H1 (cell line): ENCODE measurements around the gene BPHL. TPM values are rescaled to one million over a fixed set of nuclear protein-coding genes. Genes with fewer than 3 reads are reported as not detected.
A peak's percentile ranks its signal among the peaks of the same experiment; 100 is the strongest.

Experiments
- CTCF ChIA-PET: fragments of 300-600 bp; sonication (Branson Sonifier 250); formaldehyde crosslinking; loops from one replicate; lab custom pipeline; 2021; ENCODE audit not compliant: partially characterized antibody; lab: Charles Lee
- POLR2A ChIA-PET: fragments of 300-600 bp; sonication (Branson Sonifier 250); formaldehyde crosslinking; loops from one replicate; lab custom pipeline; 2021; ENCODE audit warnings: inconsistent platforms; ENCODE audit not compliant: partially characterized antibody; lab: Charles Lee
- DNase-seq, 2 experiments: peaks; one replicate each; pipeline versions ENCODE4 v3.0.0 to v3.0.0-alpha.2; 2010 to 2022; ENCODE audit warnings: low spot score in 2 of 2, low read depth in 1 of 2, mixed read lengths in 1 of 2
- FAIRE-seq: peaks from 2 replicates; lab custom pipeline; 2011; peaks lifted over from hg19 to GRCh38; lab: Jason Lieb, UNC
- H2AFZ ChIP-seq: 2 replicates; pipeline ENCODE4 v1.8.1; 2012; ENCODE audit warnings: low read length, inconsistent platforms
- H2AK5ac ChIP-seq: 2 replicates; pipeline ENCODE4 v1.6.1; 2013; ENCODE audit warnings: low read depth, low read length
- H2BK120ac ChIP-seq: replicated peaks from 2 replicates; pipeline ENCODE3; 2013; ENCODE audit warnings: low read depth, low read length, inconsistent platforms
- H2BK12ac ChIP-seq: 2 replicates; pipeline ENCODE4 v1.6.1; 2013; ENCODE audit warnings: low read depth, low read length
- H2BK15ac ChIP-seq: 2 replicates; pipeline ENCODE4 v1.6.1; 2013; ENCODE audit warnings: low read length
- H2BK20ac ChIP-seq: 2 replicates; pipeline ENCODE4 v1.6.1; 2013; ENCODE audit warnings: low read length
- H2BK5ac ChIP-seq: 2 replicates; pipeline ENCODE4 v1.6.1; 2013; ENCODE audit warnings: low read depth, low read length
- H3K14ac ChIP-seq: 2 replicates; pipeline ENCODE4 v1.6.1; 2013; ENCODE audit warnings: inconsistent platforms; ENCODE audit not compliant: insufficient read length
- H3K18ac ChIP-seq: 2 replicates; pipeline ENCODE4 v1.6.1; 2013; ENCODE audit warnings: low read length; ENCODE audit errors: extremely low read depth
- H3K23ac ChIP-seq: 2 replicates; pipeline ENCODE4 v1.6.1; 2013; ENCODE audit warnings: inconsistent platforms; ENCODE audit not compliant: insufficient read length
- H3K23me2 ChIP-seq: 2 replicates; pipeline ENCODE4 v1.6.1; 2013; ENCODE audit warnings: low read depth, low read length
- H3K27ac ChIP-seq: 2 replicates; pipeline ENCODE4 v1.6.1; 2011; ENCODE audit warnings: low read depth, low read length, inconsistent platforms
- H3K27me3 ChIP-seq, 4 experiments: replicated peaks in 1 of 4; 1 replicate in 1 of 4; 2 replicates in 3 of 4; pipeline versions ENCODE4 v1.6.1 to v1.8.1; 2011 to 2013; ENCODE audit warnings: low read length in 3 of 4, mild to moderate bottlenecking in 3 of 4, inconsistent platforms in 2 of 4, mixed read lengths in 2 of 4, moderate library complexity in 1 of 4; ENCODE audit not compliant: control insufficient read depth in 3 of 4, insufficient read depth in 3 of 4; ENCODE audit errors: extremely low read depth in 1 of 4
- H3K36me3 ChIP-seq, 4 experiments: 2 replicates each; pipeline versions ENCODE4 v1.6.1 to v1.8.1; 2011 to 2013; ENCODE audit warnings: mild to moderate bottlenecking in 4 of 4, low read length in 3 of 4, moderate library complexity in 2 of 4, control low read depth in 1 of 4, inconsistent platforms in 1 of 4; ENCODE audit not compliant: insufficient read depth in 4 of 4, control insufficient read depth in 2 of 4
- H3K4ac ChIP-seq: replicated peaks from 2 replicates; pipeline ENCODE3; 2013; ENCODE audit warnings: low read length, low read depth, mixed read lengths, inconsistent platforms; ENCODE audit not compliant: insufficient read length
- H3K4me1 ChIP-seq, 4 experiments: replicated peaks in 1 of 4; 1 replicate in 1 of 4; 2 replicates in 3 of 4; pipeline versions ENCODE4 v1.6.1 to v1.8.1; 2011 to 2013; ENCODE audit warnings: low read length in 3 of 4, inconsistent platforms in 2 of 4, mixed read lengths in 1 of 4; ENCODE audit not compliant: insufficient read depth in 4 of 4, control insufficient read depth in 3 of 4
- H3K4me2 ChIP-seq, 2 experiments: 2 replicates each; pipeline versions ENCODE4 v1.6.1 to v1.8.1; 2011 to 2013; ENCODE audit warnings: low read depth in 2 of 2, low read length in 2 of 2, control low read depth in 1 of 2, inconsistent platforms in 1 of 2, mild to moderate bottlenecking in 1 of 2; ENCODE audit not compliant: insufficient read depth in 1 of 2
- H3K4me3 ChIP-seq, 4 experiments: fragments of 200-600, 300-600 bp in 1 of 4; sonication (generic), shearing (Covaris generic), sonication (Bioruptor Twin) in 1 of 4; 2 replicates each; pipeline versions ENCODE4 v1.5.1 to v1.8.1; 2011 to 2016; ENCODE audit warnings: low read length in 4 of 4, low read depth in 3 of 4, control low read depth in 2 of 4, inconsistent platforms in 2 of 4, mild to moderate bottlenecking in 2 of 4, mixed read lengths in 1 of 4, moderate library complexity in 1 of 4; ENCODE audit not compliant: insufficient read depth in 2 of 4; ENCODE audit errors: extremely low read depth in 1 of 4
- H3K56ac ChIP-seq: replicated peaks from 2 replicates; pipeline ENCODE3; 2013; ENCODE audit warnings: low read depth, mild to moderate bottlenecking, mixed read lengths, low read length, inconsistent platforms; ENCODE audit not compliant: insufficient read length
- H3K79me1 ChIP-seq: 2 replicates; pipeline ENCODE4 v1.6.1; 2013; ENCODE audit warnings: low read depth, low read length, control low read depth
- H3K79me2 ChIP-seq, 2 experiments: 2 replicates each; pipeline versions ENCODE4 v1.6.1 to v1.8.1; 2012 to 2013; ENCODE audit warnings: low read length in 2 of 2, mild to moderate bottlenecking in 2 of 2, inconsistent platforms in 1 of 2; ENCODE audit not compliant: insufficient read depth in 2 of 2, control insufficient read depth in 1 of 2
- H3K9ac ChIP-seq, 4 experiments: replicated peaks in 1 of 4; 1 replicate in 1 of 4; 2 replicates in 3 of 4; pipeline versions ENCODE4 v1.6.1 to v1.8.1; 2011 to 2013; ENCODE audit warnings: low read depth in 3 of 4, low read length in 3 of 4, control low read depth in 2 of 4, mild to moderate bottlenecking in 2 of 4, moderate library complexity in 2 of 4, inconsistent platforms in 1 of 4; ENCODE audit errors: extremely low read depth in 1 of 4
- H3K9me3 ChIP-seq, 2 experiments: 2 replicates each; pipeline versions ENCODE4 v1.6.1 to v1.8.1; 2012 to 2013; ENCODE audit warnings: mild to moderate bottlenecking in 2 of 2, moderate library complexity in 2 of 2, control low read depth in 1 of 2, inconsistent platforms in 1 of 2, low read depth in 1 of 2, low read length in 1 of 2, mixed read lengths in 1 of 2; ENCODE audit not compliant: insufficient read depth in 2 of 2
- H4K20me1 ChIP-seq, 2 experiments: replicated peaks in 1 of 2; 2 replicates each; pipeline versions ENCODE3 to v1.8.1; 2011 to 2013; ENCODE audit warnings: inconsistent platforms in 2 of 2, low read length in 2 of 2, mild to moderate bottlenecking in 1 of 2; ENCODE audit not compliant: insufficient read depth in 2 of 2, control insufficient read depth in 1 of 2
- H4K5ac ChIP-seq: 2 replicates; pipeline ENCODE4 v1.6.1; 2013; ENCODE audit warnings: low read length, low read depth, mixed read lengths, inconsistent platforms; ENCODE audit not compliant: insufficient read length
- H4K8ac ChIP-seq: 2 replicates; pipeline ENCODE4 v1.8.0; 2013; ENCODE audit warnings: mild to moderate bottlenecking, moderate library complexity, low read length, inconsistent platforms; ENCODE audit not compliant: insufficient read depth; ENCODE audit errors: extremely low read depth
- H4K91ac ChIP-seq: replicated peaks from 2 replicates; pipeline ENCODE3; 2013; ENCODE audit warnings: low read length, mixed read lengths, inconsistent platforms; ENCODE audit not compliant: insufficient read length
- TAF7 ChIP-seq: optimal IDR thresholded peaks from 2 replicates; pipeline ENCODE3; 2011; ENCODE audit warnings: low read depth, mild to moderate bottlenecking, inconsistent platforms, low read length, moderate library complexity, borderline replicate concordance
- whole genome bisulfite sequencing, 2 experiments: shearing (Covaris generic) in 1 of 2; methylation state at CpG; one replicate each; pipeline versions ENCODE4 v1.1.6 to v1.1.7; 2013 to 2015; ENCODE audit warnings: low lambda C conversion rate in 2 of 2, mixed read lengths in 2 of 2, inconsistent platforms in 1 of 2, low coverage in 1 of 2, missing lambda C conversion rate in 1 of 2; ENCODE audit not compliant: insufficient replicate concordance in 2 of 2, insufficient coverage in 1 of 2, insufficient read length in 1 of 2; ENCODE audit errors: extremely low coverage in 1 of 2, missing lambda C conversion rate in 1 of 2; 5-methylcytosine and 5-hydroxymethylcytosine counted together
- polyA plus RNA-seq, 7 experiments: library from polyadenylated mRNA; depleted of rRNA in 3 of 7; stranded (reverse) in 5 of 7; unstranded in 2 of 7; fragments of >200 nt in 5 of 7; fragments of 200-250 nt in 2 of 7; gene quantifications; 1 replicate in 5 of 7; 2 replicates in 1 of 7; 4 replicates in 1 of 7; pipeline versions ENCODE4 v1.2.1 to v1.2.3, GENCODE V29; 2011 to 2013; ENCODE audit warnings: missing spikeins in 2 of 7, mixed read lengths in 2 of 7
- total RNA-seq: library from RNA; stranded (reverse); fragmentation: NEBNext Ultra II Directional; extraction: Animal tissue kit (Norgen Biotek cat#: 25700); gene quantifications from 2 replicates; pipeline ENCODE4 v1.2.1, GENCODE V29; 2021

The BPHL gene
- total and polyA plus RNA-seq, 2 of the 8 experiments (the other 6 are each of a cell fraction or from before 2014, with no cell fraction given): 24.4 to 36.4 TPM

- Histone ChIP-seq H3K79me1 (no peaks in the 10 kb centered on the region), H3K23ac (no peak overlapping the region), H3K23me2 (peaks cover 10% of the 10 kb centered on the region; the same call in 1 of the 2 replicates), H3K79me2 (no peaks in the 10 kb centered on the region), H3K27ac (peak overlapping the region; percentile 84), H3K18ac (peak overlapping the region; percentile 80), H2BK15ac (peak overlapping the region; percentile 75; the same call in 1 of the 2 replicates), H3K36me3 (no peaks in the 10 kb centered on the region), H3K4me1 (peaks cover 14 to 38% (median 31%) of the 10 kb centered on the region in 4 experiments), H3K27me3 (no peaks in the 10 kb centered on the region), H4K5ac (peak overlapping the region; percentile 64), H3K9me3 (no peaks in the 10 kb centered on the region; a peak in 1 of 4 replicates), H4K8ac (no peak overlapping the region), H2AK5ac (peak overlapping the region; percentile 100), H2AFZ (no peak overlapping the region), H4K20me1 (no peaks in the 10 kb centered on the region), H3K4me3 (peak overlapping the region in 1 of 4 experiments; percentile 20; a peak in 1 of 8 replicates), H2BK20ac (peak overlapping the region; percentile 94), H2BK12ac (peak overlapping the region; percentile 99), H3K4me2 (peak overlapping the region; percentile 53 to 71), H2BK120ac (peak overlapping the region; percentile 99), H3K4ac (peak overlapping the region; percentile 98), H4K91ac (peak overlapping the region; percentile 95), H3K56ac (peak overlapping the region; percentile 66), H2BK5ac (peak overlapping the region; percentile 99), H3K14ac (no peak overlapping the region), H3K9ac (peak overlapping the region in 1 of 4 experiments; percentile 29; a peak in 1 of 7 replicates)
- ChIA-PET POLR2A (interaction anchor here (0.7 to 6.8 kb wide), 25 partner anchors 8 to 234 kb away, joined by 3 to 58 read pairs (median 5); partner anchors contain the start of genes TUBB2A and TUBB2B), CTCF (interaction anchor here (0.7 to 3.7 kb wide), 23 partner anchors 11 to 216 kb away, joined by 3 to 14 read pairs (median 4); partner anchors contain the start of gene PSMG4)
- 22% methylated on average over 7 of the region's 7 CpGs; no CpG with 5 or more reads in 1 of the 2 experiments for WGBS, 2 experiments
- peak in 1 of 2 experiments; percentile 67 for DNase-seq
- no peak for FAIRE-seq
- peak; percentile 59 for TF ChIP-seq TAF7
Measured at GRCh38 chr6:3165631-3166534, 47.4 kb downstream of the BPHL start.
